AG10803 (cell line): Measurements from ENCODE around the gene C1QTNF9B.

Source experiments
- DNase-seq: peaks from one replicate; pipeline ENCODE4 v3.0.0; 2010; ENCODE audit warnings: low read depth
- H3K4me3 ChIP-seq: 2 replicates; pipeline ENCODE4 v1.5.1; 2011; ENCODE audit warnings: mild to moderate bottlenecking, low read length, control low read depth
- TF ChIP-seq, protein P1 (sequence below): conservative IDR thresholded peaks from 2 replicates; pipeline ENCODE4 v1.5.1; 2011; ENCODE audit warnings: mild to moderate bottlenecking, low read length, control low read depth, inconsistent platforms

C1QTNF9B gene

DNA sequence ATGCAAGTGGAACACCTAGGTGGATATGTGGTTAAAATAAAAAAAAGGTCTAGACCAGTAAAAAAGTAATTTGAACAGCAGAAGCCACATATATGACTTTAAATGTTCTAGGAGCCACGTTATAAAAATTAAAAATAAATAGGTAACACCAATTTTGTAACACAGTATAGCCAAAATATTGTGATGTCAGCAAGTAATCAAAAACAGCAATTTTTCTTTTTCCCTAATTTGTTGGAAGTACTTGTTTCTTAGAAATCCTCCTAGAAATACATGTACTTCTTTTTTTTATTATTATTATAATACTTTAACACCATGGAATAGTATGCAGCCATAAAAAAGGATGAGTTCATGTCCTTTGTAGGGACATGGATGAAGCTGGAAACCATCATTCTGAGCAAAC, 25.7 kb upstream of the C1QTNF9B start:
- TF ChIP-seq, protein P1, sequence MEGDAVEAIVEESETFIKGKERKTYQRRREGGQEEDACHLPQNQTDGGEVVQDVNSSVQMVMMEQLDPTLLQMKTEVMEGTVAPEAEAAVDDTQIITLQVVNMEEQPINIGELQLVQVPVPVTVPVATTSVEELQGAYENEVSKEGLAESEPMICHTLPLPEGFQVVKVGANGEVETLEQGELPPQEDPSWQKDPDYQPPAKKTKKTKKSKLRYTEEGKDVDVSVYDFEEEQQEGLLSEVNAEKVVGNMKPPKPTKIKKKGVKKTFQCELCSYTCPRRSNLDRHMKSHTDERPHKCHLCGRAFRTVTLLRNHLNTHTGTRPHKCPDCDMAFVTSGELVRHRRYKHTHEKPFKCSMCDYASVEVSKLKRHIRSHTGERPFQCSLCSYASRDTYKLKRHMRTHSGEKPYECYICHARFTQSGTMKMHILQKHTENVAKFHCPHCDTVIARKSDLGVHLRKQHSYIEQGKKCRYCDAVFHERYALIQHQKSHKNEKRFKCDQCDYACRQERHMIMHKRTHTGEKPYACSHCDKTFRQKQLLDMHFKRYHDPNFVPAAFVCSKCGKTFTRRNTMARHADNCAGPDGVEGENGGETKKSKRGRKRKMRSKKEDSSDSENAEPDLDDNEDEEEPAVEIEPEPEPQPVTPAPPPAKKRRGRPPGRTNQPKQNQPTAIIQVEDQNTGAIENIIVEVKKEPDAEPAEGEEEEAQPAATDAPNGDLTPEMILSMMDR, result no peak
- H3K4me3 ChIP-seq, result no peak overlapping the region
- DNase-seq, result no peak

DNA sequence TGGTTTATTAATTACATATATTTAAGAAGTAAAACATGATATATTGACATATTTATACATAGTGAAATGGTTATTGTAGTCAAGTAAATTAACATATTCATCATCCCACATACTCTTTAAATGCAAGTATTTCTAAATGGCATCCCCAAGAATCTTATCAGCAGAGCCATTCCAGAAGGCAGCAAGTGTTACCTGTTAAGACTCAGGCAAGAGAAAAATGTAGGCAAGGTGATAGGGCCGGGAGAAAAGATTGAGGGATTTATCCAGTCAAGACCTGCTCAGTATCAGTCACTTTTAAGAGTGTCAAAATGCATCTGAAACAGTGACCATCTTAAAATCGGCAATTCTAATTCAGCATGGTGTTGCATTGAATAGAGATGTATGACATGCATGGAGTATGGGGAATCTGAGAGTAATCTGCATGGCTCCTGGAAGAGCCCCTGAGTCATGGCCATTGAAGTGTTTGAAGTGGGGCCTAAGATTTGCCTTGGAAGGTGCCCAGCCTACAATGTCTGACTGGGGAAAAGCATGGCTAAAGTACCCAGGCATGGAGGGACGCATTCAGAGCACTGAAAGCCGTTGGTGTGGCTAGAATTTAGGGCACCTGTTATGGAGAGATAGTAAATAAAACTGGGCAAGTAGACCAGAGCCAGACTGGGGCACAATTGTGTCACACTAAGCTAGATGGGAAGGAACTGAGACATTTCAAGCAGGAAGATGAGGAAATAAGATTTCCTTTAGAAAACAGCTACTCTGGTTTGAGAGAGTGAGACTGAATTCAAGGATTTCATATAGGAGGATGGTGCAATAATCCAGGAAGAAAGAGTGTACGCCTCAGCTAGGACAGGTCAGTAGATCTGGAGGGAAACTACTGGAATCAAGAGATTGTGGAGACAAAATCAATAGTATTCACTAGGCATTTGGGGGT, 25.0 kb upstream of the C1QTNF9B start:
- DNase-seq, result no peak
- H3K4me3 ChIP-seq, result no peak overlapping the region
- TF ChIP-seq, protein P1, result no peak

DNA sequence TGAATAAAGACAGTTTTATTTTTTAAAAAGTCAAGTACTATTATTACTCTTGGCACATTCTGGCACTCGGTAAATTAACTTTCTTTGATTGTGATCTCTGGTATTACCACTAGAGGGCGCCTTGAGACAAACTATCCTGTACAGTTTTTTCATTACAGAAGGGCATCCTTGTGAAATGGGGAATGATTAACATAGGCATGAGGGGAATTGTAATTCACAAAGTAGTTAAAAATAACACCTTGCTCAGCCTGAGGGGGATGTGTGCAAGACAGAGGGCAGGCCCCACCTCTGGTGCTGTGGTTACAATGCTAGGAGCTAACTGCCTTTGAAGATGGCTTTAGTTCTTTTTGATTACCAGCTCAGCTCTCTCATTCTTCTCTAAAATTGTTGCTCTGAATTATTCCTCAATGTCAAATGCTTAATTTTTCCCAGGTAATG, 24.2 kb upstream of the C1QTNF9B start:
- DNase-seq, result peak; percentile 71
- no peak overlapping the region for H3K4me3 ChIP-seq
- TF ChIP-seq, protein P1, result peak; percentile 77

DNA sequence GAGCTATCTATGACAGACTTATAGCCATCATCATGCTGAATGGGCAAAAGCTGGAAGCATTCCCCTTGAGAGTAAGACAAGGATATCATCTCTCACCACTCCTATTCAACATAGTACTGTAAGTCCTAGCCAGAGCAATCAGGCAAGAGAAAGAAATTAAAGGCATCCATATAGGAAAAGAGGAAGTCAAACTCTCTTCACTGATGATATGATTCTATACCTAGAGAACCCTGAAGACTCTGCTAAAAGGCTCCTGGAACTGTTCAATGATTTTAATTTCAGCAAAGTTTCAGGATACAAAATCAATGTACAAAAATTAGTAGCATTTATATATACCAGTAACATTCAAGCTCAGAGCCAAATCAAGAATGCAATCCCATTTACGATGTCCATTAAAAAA, 21.7 kb upstream of the C1QTNF9B start:
- no peak for DNase-seq
- TF ChIP-seq, protein P1, result no peak

DNA sequence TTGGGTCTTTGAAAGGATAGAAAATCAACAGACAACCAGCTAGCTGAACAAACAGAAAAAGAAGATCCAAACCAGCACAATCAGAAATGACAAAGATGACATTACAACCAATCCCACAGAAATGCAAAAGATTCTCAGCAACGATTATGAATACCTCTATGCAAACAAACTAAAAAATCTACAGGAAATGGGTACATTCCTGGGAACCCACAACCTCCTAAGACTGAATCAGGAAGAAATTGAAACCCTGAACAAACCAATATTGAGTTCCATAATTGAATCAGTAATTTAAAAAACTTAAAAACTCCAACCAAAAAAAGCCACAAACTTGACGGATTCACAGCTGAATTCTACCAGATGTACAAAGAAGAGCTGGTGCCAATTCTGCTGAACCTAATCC, 20.9 kb upstream of the C1QTNF9B start:
- TF ChIP-seq, protein P1, result no peak
- DNase-seq, result peak; percentile 75
- H3K4me3 ChIP-seq, result no peak overlapping the region

More for the DNA sequence above, 21.7 kb upstream of the C1QTNF9B start:
- no peak overlapping the region for H3K4me3 ChIP-seq

DNA sequence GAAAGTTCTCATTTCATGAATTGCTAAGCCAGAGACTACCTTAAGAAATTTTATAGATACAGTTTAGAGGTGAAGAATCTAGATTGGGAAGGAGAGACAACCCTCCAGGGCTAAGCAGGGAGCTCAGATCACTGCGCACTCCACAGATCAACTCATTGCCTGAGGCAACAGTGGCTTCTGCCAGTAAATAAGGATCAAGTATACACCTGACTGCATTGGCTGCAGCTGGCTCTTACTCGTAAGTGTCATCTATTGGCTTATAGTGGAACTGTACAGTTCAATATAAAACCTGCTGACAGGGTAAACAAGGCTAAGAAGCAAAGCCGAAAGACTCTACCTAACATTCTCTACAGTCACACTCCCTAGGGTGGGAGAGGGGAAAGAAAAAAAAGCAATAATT, 18.0 kb upstream of the C1QTNF9B start:
- DNase-seq, result no peak
- TF ChIP-seq, protein P1, result no peak
- no peak overlapping the region for H3K4me3 ChIP-seq

DNA sequence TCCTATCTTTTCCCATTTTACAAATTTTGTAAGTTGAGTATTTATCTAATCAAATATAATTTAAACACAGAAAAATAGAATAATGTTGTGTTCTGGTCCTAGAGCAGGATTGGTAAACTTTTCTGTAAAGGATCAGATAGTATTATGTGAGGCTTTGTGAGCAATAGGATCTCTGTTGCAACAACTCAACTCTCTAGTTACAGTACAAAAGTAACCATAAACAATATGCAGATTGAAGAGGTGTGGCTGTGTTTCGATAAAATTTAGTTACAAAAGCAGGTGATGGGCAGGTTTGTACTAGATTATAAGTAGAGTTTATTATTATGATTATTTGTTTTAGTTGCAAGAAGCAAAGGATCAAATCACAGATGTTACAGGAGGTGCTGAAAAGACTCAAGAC, 15.2 kb upstream of the C1QTNF9B start:
- DNase-seq, result no peak
- no peak overlapping the region for H3K4me3 ChIP-seq
- TF ChIP-seq, protein P1, result no peak
